GM12875 (cell line): ENCODE measurements around the gene ZNF280C.

Experiments used
- H3K4me3 ChIP-seq: one replicate; pipeline ENCODE4 v1.5.1; 2011; ENCODE audit warnings: low read depth, low read length, control low read depth
- CTCF ChIP-seq: IDR thresholded peaks from 2 replicates; pipeline ENCODE4 v1.5.1; 2011; ENCODE audit warnings: low read depth, mild to moderate bottlenecking, control low read depth, inconsistent platforms, low read length, moderate library complexity, borderline replicate concordance; ENCODE audit not compliant: insufficient read depth

ZNF280C gene

GRCh38 chrX:130176942-130177341 is 91.8 kb downstream of the ZNF280C start:
- H3K4me3 ChIP-seq: no peak overlapping the region
- TF ChIP-seq CTCF: no peak

GRCh38 chrX:130176354-130176776 is 92.3 kb downstream of the ZNF280C start:
- TF ChIP-seq CTCF: no peak
- no peak overlapping the region for H3K4me3 ChIP-seq

- no peak for TF ChIP-seq CTCF
- H3K4me3 ChIP-seq: no peak overlapping the region
Observed at GRCh38 chrX:130174937-130175336, 93.8 kb downstream of the ZNF280C start.

- H3K4me3 ChIP-seq: peak overlapping the region; percentile 81
- TF ChIP-seq CTCF: no peak
Observed at GRCh38 chrX:130174045-130174704, 94.5 kb downstream of the ZNF280C start.

- peak overlapping the region; percentile 81 for H3K4me3 ChIP-seq
- TF ChIP-seq CTCF: no peak
Observed at GRCh38 chrX:130173190-130173895, 95.4 kb downstream of the ZNF280C start.

- H3K4me3 ChIP-seq: peak overlapping the region; percentile 81
- TF ChIP-seq CTCF: no peak
Observed at GRCh38 chrX:130172127-130172845, 96.4 kb downstream of the ZNF280C start.
